Keratinocyte (primary cell): ENCODE data around the gene PCBP2. TPM values are rescaled to one million over a fixed set of nuclear protein-coding genes. Genes with fewer than 3 reads are reported as not detected.

Source experiments
- DNase-seq: peaks from one replicate; pipeline ENCODE4 v3.0.0-alpha.2; 2011; ENCODE audit warnings: low read depth, missing footprints, low spot score
- FAIRE-seq: peaks from 2 replicates; lab custom pipeline; 2011; peaks lifted over from hg19 to GRCh38; lab: Jason Lieb, UNC
- H2AFZ ChIP-seq: 2 replicates; pipeline ENCODE4 v1.6.0; 2012; ENCODE audit warnings: low read length, control low read depth, inconsistent platforms; ENCODE audit not compliant: control insufficient read depth
- H3K27ac ChIP-seq: 2 replicates; pipeline ENCODE4 v1.5.1; 2011; ENCODE audit warnings: low read length; ENCODE audit not compliant: control insufficient read depth, insufficient read depth
- H3K27me3 ChIP-seq: 3 replicates; pipeline ENCODE4 v1.6.0; 2011; ENCODE audit warnings: low read length; ENCODE audit not compliant: control insufficient read depth, insufficient read depth; ENCODE audit errors: extremely low read depth
- H3K36me3 ChIP-seq, 2 experiments: 2 replicates in 1 of 2; 3 replicates in 1 of 2; pipeline ENCODE4 v1.5.1; 2011; ENCODE audit warnings: low read length in 2 of 2, mild to moderate bottlenecking in 1 of 2; ENCODE audit not compliant: control insufficient read depth in 2 of 2, insufficient read depth in 2 of 2; ENCODE audit errors: extremely low read depth in 1 of 2
- H3K4me1 ChIP-seq: 3 replicates; pipeline ENCODE4 v1.5.1; 2011; ENCODE audit warnings: low read length; ENCODE audit not compliant: control insufficient read depth, insufficient read depth; ENCODE audit errors: extremely low read depth
- H3K4me2 ChIP-seq: 3 replicates; pipeline ENCODE4 v1.6.0; 2011; ENCODE audit warnings: low read depth, low read length; ENCODE audit not compliant: control insufficient read depth, insufficient read depth; ENCODE audit errors: extremely low read depth
- H3K4me3 ChIP-seq, 3 experiments: fragments of 200-600 bp in 1 of 3; sonication (generic) in 1 of 3; 2 replicates in 2 of 3; 3 replicates in 1 of 3; pipeline ENCODE4 v1.5.1; 2011 to 2016; ENCODE audit warnings: low read length in 3 of 3, mild to moderate bottlenecking in 3 of 3, control low read depth in 2 of 3, inconsistent platforms in 1 of 3, low read depth in 1 of 3, mixed read lengths in 1 of 3, mixed run types in 1 of 3, moderate library complexity in 1 of 3; ENCODE audit not compliant: control insufficient read depth in 2 of 3, insufficient read depth in 2 of 3; ENCODE audit errors: extremely low read depth in 1 of 3
- H3K79me2 ChIP-seq: 2 replicates; pipeline ENCODE4 v1.6.0; 2012; ENCODE audit warnings: low read length; ENCODE audit not compliant: control insufficient read depth, insufficient read depth
- H3K9ac ChIP-seq: 3 replicates; pipeline ENCODE4 v1.6.0; 2011; ENCODE audit warnings: low read length; ENCODE audit not compliant: control insufficient read depth, insufficient read depth; ENCODE audit errors: extremely low read depth
- H3K9me1 ChIP-seq: 3 replicates; pipeline ENCODE4 v1.6.0; 2011; ENCODE audit warnings: low read length; ENCODE audit not compliant: control insufficient read depth, insufficient read depth; ENCODE audit errors: extremely low read depth
- H3K9me3 ChIP-seq: 2 replicates; pipeline ENCODE4 v1.5.1; 2012; ENCODE audit warnings: low read depth, low read length; ENCODE audit not compliant: control insufficient read depth
- H4K20me1 ChIP-seq: 3 replicates; pipeline ENCODE4 v1.6.0; 2011; ENCODE audit warnings: low read length; ENCODE audit not compliant: control insufficient read depth, insufficient read depth; ENCODE audit errors: extremely low read depth
- CTCF ChIP-seq, 3 experiments: IDR thresholded peaks in 1 of 3; conservative IDR thresholded peaks in 1 of 3; optimal IDR thresholded peaks in 1 of 3; 2 replicates in 2 of 3; 3 replicates in 1 of 3; pipeline versions ENCODE3 to v1.5.1; 2011; ENCODE audit warnings: low read length in 3 of 3, mild to moderate bottlenecking in 3 of 3, moderate library complexity in 2 of 3, control low read depth in 1 of 3, inconsistent platforms in 1 of 3; ENCODE audit not compliant: insufficient read depth in 2 of 3; ENCODE audit errors: extremely low read depth in 1 of 3
- EZH2 ChIP-seq: IDR thresholded peaks from one replicate; pipeline ENCODE4 v1.6.1; 2012; ENCODE audit warnings: inconsistent platforms, mild to moderate bottlenecking, low read length, moderate library complexity
- dilution Hi-C: fragments of 300-500 bp; cut with MboI; formaldehyde crosslinking; loops from one replicate; pipeline ENCODE4 v1.7.0; 2020; ENCODE audit warnings: low sequenced_read_pairs; ENCODE audit not compliant: extremely low pct_ligation_motif_present
- polyA plus RNA-seq, 5 experiments: library from polyadenylated mRNA; depleted of rRNA in 3 of 5; stranded (reverse) in 3 of 5; stranded (forward) in 1 of 5; unstranded in 1 of 5; fragments of >200 nt; gene quantifications; 1 replicate in 1 of 5; 2 replicates in 3 of 5; 3 replicates in 1 of 5; pipeline versions ENCODE4 v1.2.1 to v1.2.3, GENCODE V29; 2011 to 2012; ENCODE audit warnings: missing spikeins in 2 of 5, low read depth in 1 of 5, low replicate concordance in 1 of 5

Gene PCBP2
- polyA plus RNA-seq, 1 donor (not counting 4 experiments of a cell fraction or from before 2014, with no cell fraction given) = 238 TPM

DNA sequence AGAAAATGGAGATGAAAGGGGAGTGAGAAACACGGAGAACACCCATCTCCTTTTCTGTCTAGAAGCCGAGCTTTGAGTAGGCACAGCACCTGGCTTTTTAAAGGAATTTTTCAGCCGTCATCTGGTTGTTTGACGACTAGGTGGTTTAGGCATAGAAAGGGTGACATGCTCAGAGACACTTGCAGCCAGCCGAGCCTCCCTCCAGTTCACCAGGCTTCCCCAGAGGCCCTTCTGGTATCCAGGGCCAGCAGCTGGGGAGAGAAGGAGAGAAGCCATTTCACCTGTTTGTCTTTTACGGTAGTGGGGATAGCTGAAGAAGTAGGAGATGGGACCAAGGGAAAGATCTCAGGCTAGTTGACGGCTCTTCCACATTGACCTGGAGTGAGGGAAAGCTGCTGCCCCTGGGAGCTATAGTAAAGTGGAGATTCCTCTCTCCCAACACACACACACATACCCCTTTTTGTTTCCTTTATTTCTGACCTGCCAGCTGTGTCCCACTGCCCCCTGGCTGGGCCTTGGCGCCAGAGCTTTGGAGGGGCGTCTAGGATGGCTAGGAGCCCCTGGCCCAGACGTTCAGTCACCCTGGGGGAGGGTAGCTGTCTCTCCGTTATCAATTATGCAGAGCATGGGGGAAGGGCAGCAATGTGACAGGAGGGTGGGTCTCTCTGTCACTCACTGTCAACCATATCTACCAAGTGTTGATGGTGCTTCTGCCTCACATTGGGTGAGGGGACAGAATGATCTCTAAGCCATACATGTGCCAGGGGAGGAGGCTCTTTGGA, 41.9 kb downstream of the PCBP2 start:
- TF ChIP-seq CTCF (optimal IDR thresholded peaks at IDR 0.05 in 1 of 3, IDR thresholded peaks at IDR 0.05 in 1 of 3, conservative IDR thresholded peaks at IDR 0.05 in 1 of 3; ENCODE audit: extremely low read depth in 1 of 3, insufficient read depth in 2 of 3, low read length in 3 of 3) (no peak), EZH2 (no peak)
- no peaks in the 10 kb centered on the region for H3K79me2 ChIP-seq
- peak overlapping the region; percentile 41 for H3K27ac ChIP-seq
- peak overlapping the region; percentile 95 for H3K4me2 ChIP-seq
- H3K9ac ChIP-seq = peak overlapping the region; percentile 58
- peak overlapping the region; percentile 85 for H2AFZ ChIP-seq
- FAIRE-seq = no peak
- H3K9me3 ChIP-seq = no peaks in the 10 kb centered on the region
- peaks cover 14% of the 10 kb centered on the region for H3K4me1 ChIP-seq
- H3K36me3 ChIP-seq = no peaks in the 10 kb centered on the region
- no peaks in the 10 kb centered on the region for H3K27me3 ChIP-seq
- H3K9me1 ChIP-seq = no peaks in the 10 kb centered on the region
- peak overlapping the region; percentile 30 to 48 (median 46) for H3K4me3 ChIP-seq
- dilution Hi-C loops = no loop called here
- no peak for DNase-seq
- H4K20me1 ChIP-seq = no peaks in the 10 kb centered on the region

DNA sequence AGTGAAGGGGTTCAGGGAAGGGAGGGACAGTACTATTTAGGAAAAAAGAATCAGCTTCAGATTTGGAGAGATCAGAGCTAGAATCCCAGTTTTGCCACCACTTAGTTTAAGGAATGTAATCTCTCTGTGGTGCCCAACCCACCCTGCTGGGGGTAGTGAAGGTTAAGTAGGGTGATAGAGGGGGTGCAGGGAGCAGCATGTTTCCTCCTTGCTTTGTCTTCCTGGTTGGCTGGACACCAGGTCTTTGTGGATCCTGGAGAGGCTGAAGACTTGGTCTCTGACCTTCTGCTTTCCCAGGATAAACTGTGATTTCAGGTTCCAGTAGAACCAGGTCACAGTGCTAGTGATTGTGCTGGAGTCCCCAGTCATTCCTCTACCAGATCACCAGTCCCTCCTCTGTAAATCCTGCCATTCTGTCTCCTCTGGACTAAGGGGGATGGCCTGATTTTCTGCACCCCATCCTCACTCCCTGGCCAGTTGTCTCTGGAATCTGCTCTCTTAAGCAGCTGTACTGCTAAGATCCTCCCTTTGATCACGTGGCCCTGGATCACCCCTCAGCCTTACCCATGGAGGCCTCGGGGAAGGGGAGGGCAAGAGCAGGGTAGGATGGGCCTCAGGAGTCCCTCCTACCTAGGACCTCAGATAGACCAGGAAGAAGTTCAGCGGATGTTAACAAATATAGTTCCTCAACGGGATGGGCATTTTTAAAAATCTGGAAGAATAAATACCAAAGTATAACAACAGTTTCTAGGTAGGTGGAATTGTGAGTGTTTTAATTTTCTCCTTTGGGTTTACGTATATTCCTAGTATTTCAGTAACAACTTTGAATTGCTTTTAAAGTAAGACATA, 44.2 kb downstream of the PCBP2 start:
- H3K4me3 ChIP-seq = no peak overlapping the region
- no peak overlapping the region for H2AFZ ChIP-seq
- no peak for DNase-seq
- no peaks in the 10 kb centered on the region for H3K9me3 ChIP-seq
- peaks cover 22% of the 10 kb centered on the region for H3K4me1 ChIP-seq
- FAIRE-seq = no peak
- dilution Hi-C loops = no loop called here
- H3K27ac ChIP-seq = no peak overlapping the region
- H3K4me2 ChIP-seq = peak overlapping the region; percentile 7
- no peaks in the 10 kb centered on the region for H3K9me1 ChIP-seq
- no peaks in the 10 kb centered on the region for H3K27me3 ChIP-seq
- no peaks in the 10 kb centered on the region for H4K20me1 ChIP-seq
- no peaks in the 10 kb centered on the region for H3K79me2 ChIP-seq
- no peaks in the 10 kb centered on the region for H3K36me3 ChIP-seq
- no peak overlapping the region for H3K9ac ChIP-seq
- TF ChIP-seq CTCF (optimal IDR thresholded peaks at IDR 0.05 in 1 of 3, IDR thresholded peaks at IDR 0.05 in 1 of 3, conservative IDR thresholded peaks at IDR 0.05 in 1 of 3; ENCODE audit: extremely low read depth in 1 of 3, insufficient read depth in 2 of 3, low read length in 3 of 3) (no peak), EZH2 (no peak)
